ENCODE measurements around the gene KCNQ2.

The KCNQ2 gene

GRCh38 chr20:63401384-63402110 lies 70.9 kb downstream of the KCNQ2 start:
- Histone ChIP-seq H3K4me2 (ENCODE audit: low read length) (no peak overlapping the region), H3K4me3 (ENCODE audit: low read depth, low read length) (no peak overlapping the region), H3K27me3 (ENCODE audit: control insufficient read depth, insufficient read depth, low read length) (no peaks in the 10 kb centered on the region), H3K9ac (no peak overlapping the region), H3K79me2 (no peaks in the 10 kb centered on the region), H3K4me1 (no peaks in the 10 kb centered on the region), H3K27ac (no peak overlapping the region), H3K9me3 (ENCODE audit: control insufficient read depth, low read length) (no peaks in the 10 kb centered on the region), H3K36me3 (ENCODE audit: control insufficient read depth, insufficient read depth, low read length) (no peaks in the 10 kb centered on the region), H2AFZ (no peak overlapping the region)
- no peak for TF ChIP-seq CTCF (IDR thresholded peaks at IDR 0.05)

GRCh38 chr20:63400486-63401210 lies 71.8 kb downstream of the KCNQ2 start:
- H3K4me3 ChIP-seq (ENCODE audit: low read depth, low read length), result no peak overlapping the region
- no peaks in the 10 kb centered on the region for H3K9me3 ChIP-seq (ENCODE audit: control insufficient read depth, low read length)
- H3K79me2 ChIP-seq, result no peaks in the 10 kb centered on the region
- TF ChIP-seq CTCF (IDR thresholded peaks at IDR 0.05), result no peak
- H2AFZ ChIP-seq, result no peak overlapping the region
- no peaks in the 10 kb centered on the region for H3K4me1 ChIP-seq
- H3K4me2 ChIP-seq (ENCODE audit: low read length), result no peak overlapping the region
- H3K36me3 ChIP-seq (ENCODE audit: control insufficient read depth, insufficient read depth, low read length), result no peaks in the 10 kb centered on the region
- H3K9ac ChIP-seq, result no peak overlapping the region
- no peak overlapping the region for H3K27ac ChIP-seq
- H3K27me3 ChIP-seq (ENCODE audit: control insufficient read depth, insufficient read depth, low read length), result no peaks in the 10 kb centered on the region

- Histone ChIP-seq H3K9me3 (ENCODE audit: control insufficient read depth, low read length) (no peaks in the 10 kb centered on the region), H3K4me3 (ENCODE audit: low read depth, low read length) (no peak overlapping the region), H3K4me1 (no peaks in the 10 kb centered on the region), H3K9ac (no peak overlapping the region), H3K36me3 (ENCODE audit: control insufficient read depth, insufficient read depth, low read length) (no peaks in the 10 kb centered on the region), H3K79me2 (no peaks in the 10 kb centered on the region), H3K27ac (no peak overlapping the region), H3K4me2 (ENCODE audit: low read length) (no peak overlapping the region), H3K27me3 (ENCODE audit: control insufficient read depth, insufficient read depth, low read length) (no peaks in the 10 kb centered on the region), H2AFZ (no peak overlapping the region)
- no peak for TF ChIP-seq CTCF (IDR thresholded peaks at IDR 0.05)
Measured at GRCh38 chr20:63399596-63400375, 72.7 kb downstream of the KCNQ2 start.

GRCh38 chr20:63398744-63399514 lies 73.5 kb downstream of the KCNQ2 start:
- no peaks in the 10 kb centered on the region for H3K9me3 ChIP-seq (ENCODE audit: control insufficient read depth, low read length)
- no peaks in the 10 kb centered on the region for H3K79me2 ChIP-seq
- H3K9ac ChIP-seq, result no peak overlapping the region
- no peak overlapping the region for H3K4me3 ChIP-seq (ENCODE audit: low read depth, low read length)
- no peak overlapping the region for H3K4me2 ChIP-seq (ENCODE audit: low read length)
- no peaks in the 10 kb centered on the region for H3K36me3 ChIP-seq (ENCODE audit: control insufficient read depth, insufficient read depth, low read length)
- no peak overlapping the region for H2AFZ ChIP-seq
- H3K27ac ChIP-seq, result no peak overlapping the region
- no peaks in the 10 kb centered on the region for H3K27me3 ChIP-seq (ENCODE audit: control insufficient read depth, insufficient read depth, low read length)
- no peak for TF ChIP-seq CTCF (IDR thresholded peaks at IDR 0.05)
- H3K4me1 ChIP-seq, result no peaks in the 10 kb centered on the region

Measured in parathyroid adenoma (tissue), 2 donors.